HEK293 (cell line): Measurements from ENCODE around the gene OPCML.

Source experiments
- CTCF ChIA-PET: fragments of 350-600 bp; formaldehyde crosslinking; extraction: SDS; loops from one replicate; lab custom pipeline; 2021; ENCODE audit warnings: antibody characterized with exemption; lab: Yijun Ruan, JAX
- POLR2A ChIA-PET: fragments of 300-600 bp; formaldehyde crosslinking; extraction: SDS; loops from one replicate; lab custom pipeline; 2020; ENCODE audit warnings: antibody characterized with exemption, inconsistent platforms; lab: Yijun Ruan, JAX
- H3K27ac ChIP-seq: fragments of 200-500 bp; sonication (Bioruptor generic); 2 replicates; pipeline ENCODE4 v1.5.1; 2014; ENCODE audit warnings: low read depth, low read length, control low read depth, inconsistent platforms; ENCODE audit errors: extremely low read depth
- H3K36me3 ChIP-seq, 2 experiments: fragments of 200-500 bp in 1 of 2; sonication (Bioruptor generic) in 1 of 2; 1 replicate in 1 of 2; 2 replicates in 1 of 2; pipeline ENCODE4 v1.5.1; 2014 to 2017; ENCODE audit warnings: inconsistent platforms in 2 of 2, low read length in 2 of 2; ENCODE audit not compliant: control insufficient read depth in 2 of 2, insufficient read depth in 1 of 2
- H3K4me1 ChIP-seq: fragments of 200-500 bp; sonication (Bioruptor generic); 2 replicates; pipeline ENCODE4 v1.5.1; 2014; ENCODE audit warnings: mild to moderate bottlenecking, low read length, inconsistent platforms; ENCODE audit not compliant: control insufficient read depth, insufficient read depth
- H3K4me3 ChIP-seq: 2 replicates; pipeline ENCODE4 v1.5.1; 2011; ENCODE audit warnings: low read depth, mild to moderate bottlenecking, control low read depth, low read length, moderate library complexity
- H3K9me3 ChIP-seq: fragments of 200-500 bp; sonication (Bioruptor generic); 2 replicates; pipeline ENCODE4 v1.5.1; 2014; ENCODE audit warnings: low read depth, low read length, inconsistent platforms; ENCODE audit not compliant: control insufficient read depth, insufficient read depth
- ATF2 ChIP-seq: fragments of 450-650 bp; formaldehyde crosslinking; IDR thresholded peaks from 2 replicates; pipeline ENCODE4 v1.5.1; 2016; ENCODE audit warnings: missing biosample characterization, missing genetic modification characterization, low read depth
- KLF7 ChIP-seq: fragments of 450-650 bp; formaldehyde crosslinking; IDR thresholded peaks from 2 replicates; pipeline ENCODE4 v1.5.1; 2016; ENCODE audit warnings: missing biosample characterization, missing genetic modification characterization, borderline replicate concordance
- SCRT2 ChIP-seq: fragments of 450-650 bp; formaldehyde crosslinking; IDR thresholded peaks from 2 replicates; pipeline ENCODE4 v1.5.1; 2016; ENCODE audit warnings: missing biosample characterization, missing genetic modification characterization
- SP7 ChIP-seq: fragments of 450-650 bp; formaldehyde crosslinking; IDR thresholded peaks from 2 replicates; pipeline ENCODE4 v1.5.1; 2016; ENCODE audit warnings: missing biosample characterization, missing genetic modification characterization
- ZBTB10 ChIP-seq: fragments of 450-650 bp; formaldehyde crosslinking; IDR thresholded peaks from 2 replicates; pipeline ENCODE4 v1.5.1; 2016; ENCODE audit warnings: missing biosample characterization, missing genetic modification characterization
- ZBTB6 ChIP-seq: fragments of 450-650 bp; formaldehyde crosslinking; IDR thresholded peaks from 2 replicates; pipeline ENCODE4 v1.5.1; 2017; ENCODE audit warnings: missing biosample characterization, missing genetic modification characterization
- ZNF155 ChIP-seq: fragments of 450-650 bp; formaldehyde crosslinking; IDR thresholded peaks from 2 replicates; pipeline ENCODE4 v1.5.1; 2016; ENCODE audit warnings: missing biosample characterization, missing genetic modification characterization
- ZNF19 ChIP-seq: fragments of 450-650 bp; formaldehyde crosslinking; IDR thresholded peaks from 2 replicates; pipeline ENCODE4; 2016; ENCODE audit warnings: missing biosample characterization, missing genetic modification characterization, low read depth
- ZNF221 ChIP-seq: fragments of 450-650 bp; formaldehyde crosslinking; IDR thresholded peaks from 2 replicates; pipeline ENCODE4 v1.5.1; 2017; ENCODE audit warnings: missing biosample characterization, missing genetic modification characterization, borderline replicate concordance
- ZNF398 ChIP-seq: fragments of 450-650 bp; formaldehyde crosslinking; IDR thresholded peaks from 2 replicates; pipeline ENCODE4 v1.5.1; 2017; ENCODE audit warnings: missing biosample characterization, missing genetic modification characterization
- ZNF488 ChIP-seq: fragments of 450-650 bp; formaldehyde crosslinking; IDR thresholded peaks from 2 replicates; pipeline ENCODE4 v1.5.1; 2016; ENCODE audit warnings: missing biosample characterization, missing genetic modification characterization
- ZNF529 ChIP-seq: fragments of 450-650 bp; formaldehyde crosslinking; IDR thresholded peaks from 2 replicates; pipeline ENCODE4 v1.5.1; 2017; ENCODE audit warnings: missing genetic modification characterization, missing biosample characterization; ENCODE audit not compliant: insufficient replicate concordance
- ZNF560 ChIP-seq: fragments of 450-650 bp; formaldehyde crosslinking; IDR thresholded peaks from 2 replicates; pipeline ENCODE4 v1.5.1; 2017; ENCODE audit warnings: missing biosample characterization, missing genetic modification characterization, borderline replicate concordance
- ZNF623 ChIP-seq: fragments of 450-650 bp; formaldehyde crosslinking; IDR thresholded peaks from 2 replicates; pipeline ENCODE4 v1.5.1; 2016; ENCODE audit warnings: missing biosample characterization, missing genetic modification characterization
- ZNF692 ChIP-seq: fragments of 450-650 bp; formaldehyde crosslinking; IDR thresholded peaks from 2 replicates; pipeline ENCODE4 v1.5.1; 2016; ENCODE audit warnings: missing biosample characterization, missing genetic modification characterization
- TF ChIP-seq, protein P1 (sequence below): fragments of 450-650 bp; formaldehyde crosslinking; IDR thresholded peaks from 2 replicates; pipeline ENCODE4 v1.5.1; 2016; ENCODE audit warnings: missing biosample characterization, missing genetic modification characterization
- TF ChIP-seq, protein P2 (sequence below): fragments of 450-650 bp; formaldehyde crosslinking; IDR thresholded peaks from 2 replicates; pipeline ENCODE4 v1.5.1; 2016; ENCODE audit warnings: missing biosample characterization, missing genetic modification characterization
- TF ChIP-seq, protein P3 (sequence below): fragments of 450-650 bp; formaldehyde crosslinking; IDR thresholded peaks from 2 replicates; pipeline ENCODE4 v1.5.1; 2016; ENCODE audit warnings: missing biosample characterization, missing genetic modification characterization

Gene OPCML

GRCh38 chr11:132948252-132948651, 584.0 kb downstream of the OPCML start:
- no peak overlapping the region for H3K4me3 ChIP-seq
- no peak for TF ChIP-seq ZNF398
- TF ChIP-seq ZNF221 (tag by site-specific recombination) = no peak
- TF ChIP-seq ZBTB6 (tag by site-specific recombination) = no peak
- TF ChIP-seq, protein P1, sequence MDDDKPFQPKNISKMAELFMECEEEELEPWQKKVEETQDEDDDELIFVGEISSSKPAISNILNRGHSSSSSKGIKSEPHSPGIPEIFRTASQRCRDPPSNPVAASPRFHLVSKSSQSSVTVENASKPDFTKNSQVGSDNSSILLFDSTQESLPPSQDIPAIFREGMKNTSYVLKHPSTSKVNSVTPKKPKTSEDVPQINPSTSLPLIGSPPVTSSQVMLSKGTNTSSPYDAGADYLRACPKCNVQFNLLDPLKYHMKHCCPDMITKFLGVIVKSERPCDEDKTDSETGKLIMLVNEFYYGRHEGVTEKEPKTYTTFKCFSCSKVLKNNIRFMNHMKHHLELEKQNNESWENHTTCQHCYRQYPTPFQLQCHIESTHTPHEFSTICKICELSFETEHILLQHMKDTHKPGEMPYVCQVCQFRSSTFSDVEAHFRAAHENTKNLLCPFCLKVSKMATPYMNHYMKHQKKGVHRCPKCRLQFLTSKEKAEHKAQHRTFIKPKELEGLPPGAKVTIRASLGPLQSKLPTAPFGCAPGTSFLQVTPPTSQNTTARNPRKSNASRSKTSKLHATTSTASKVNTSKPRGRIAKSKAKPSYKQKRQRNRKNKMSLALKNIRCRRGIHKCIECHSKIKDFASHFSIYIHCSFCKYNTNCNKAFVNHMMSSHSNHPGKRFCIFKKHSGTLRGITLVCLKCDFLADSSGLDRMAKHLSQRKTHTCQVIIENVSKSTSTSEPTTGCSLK (tag by site-specific recombination) = no peak
- TF ChIP-seq ZNF529 (tag by site-specific recombination) = no peak
- no peak for TF ChIP-seq ATF2 (tag by site-specific recombination)
- no peak for TF ChIP-seq KLF7 (tag by site-specific recombination)
- TF ChIP-seq SCRT2 (tag by site-specific recombination) = no peak
- TF ChIP-seq, protein P2, sequence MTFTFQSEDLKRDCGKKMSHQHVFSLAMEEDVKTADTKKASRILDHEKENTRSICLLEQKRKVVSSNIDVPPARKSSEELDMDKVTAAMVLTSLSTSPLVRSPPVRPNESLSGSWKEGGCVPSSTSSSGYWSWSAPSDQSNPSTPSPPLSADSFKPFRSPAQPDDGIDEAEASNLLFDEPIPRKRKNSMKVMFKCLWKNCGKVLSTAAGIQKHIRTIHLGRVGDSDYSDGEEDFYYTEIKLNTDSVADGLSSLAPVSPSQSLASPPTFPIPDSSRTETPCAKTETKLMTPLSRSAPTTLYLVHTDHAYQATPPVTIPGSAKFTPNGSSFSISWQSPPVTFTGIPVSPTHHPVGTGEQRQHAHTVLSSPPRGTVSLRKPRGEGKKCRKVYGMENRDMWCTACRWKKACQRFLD (tag by site-specific recombination) = no peak
- no peak for TF ChIP-seq ZNF623
- no peak for TF ChIP-seq ZNF692 (tag by site-specific recombination)
- no peak for TF ChIP-seq ZNF488 (tag by site-specific recombination)
- no peak for TF ChIP-seq SP7 (tag by site-specific recombination)
- TF ChIP-seq ZNF560 (tag by site-specific recombination) = no peak
- no peak for TF ChIP-seq ZBTB10 (tag by site-specific recombination)
- no peak for TF ChIP-seq ZNF19 (tag by site-specific recombination)
- TF ChIP-seq ZNF155 (tag by site-specific recombination) = no peak
- TF ChIP-seq, protein P3, sequence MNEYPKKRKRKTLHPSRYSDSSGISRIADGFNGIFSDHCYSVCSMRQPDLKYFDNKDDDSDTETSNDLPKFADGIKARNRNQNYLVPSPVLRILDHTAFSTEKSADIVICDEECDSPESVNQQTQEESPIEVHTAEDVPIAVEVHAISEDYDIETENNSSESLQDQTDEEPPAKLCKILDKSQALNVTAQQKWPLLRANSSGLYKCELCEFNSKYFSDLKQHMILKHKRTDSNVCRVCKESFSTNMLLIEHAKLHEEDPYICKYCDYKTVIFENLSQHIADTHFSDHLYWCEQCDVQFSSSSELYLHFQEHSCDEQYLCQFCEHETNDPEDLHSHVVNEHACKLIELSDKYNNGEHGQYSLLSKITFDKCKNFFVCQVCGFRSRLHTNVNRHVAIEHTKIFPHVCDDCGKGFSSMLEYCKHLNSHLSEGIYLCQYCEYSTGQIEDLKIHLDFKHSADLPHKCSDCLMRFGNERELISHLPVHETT (tag by site-specific recombination) = no peak
- no peaks in the 10 kb centered on the region for H3K9me3 ChIP-seq
- H3K36me3 ChIP-seq = no peaks in the 10 kb centered on the region
- ChIA-PET CTCF (no interaction called here), POLR2A (no interaction called here)
- H3K4me1 ChIP-seq = no peaks in the 10 kb centered on the region
- no peak overlapping the region for H3K27ac ChIP-seq
